RWPE2 (cell line): ENCODE data around the gene PLG.
A peak's percentile ranks its signal among the peaks of the same experiment; 100 is the strongest.
"Not testable (repeated sequence)": the region's sequence is repeated elsewhere in the genome, so short reads cannot be mapped to it uniquely, and the experiment has no call there.

Experiments
- ATAC-seq: fragments of 200-7000 bp; cut with Tn5 transposase; 3 replicates; pipeline ENCODE4 v1.9.1; 2021; ENCODE audit warnings: low read depth
- DNase-seq: peaks from one replicate; pipeline ENCODE4 v3.0.0-alpha.2; 2020; ENCODE audit warnings: low spot score
- H3K27ac ChIP-seq: fragments of 450-650 bp; 2 replicates; pipeline ENCODE4 v1.5.1; 2017; ENCODE audit warnings: mild to moderate bottlenecking; ENCODE audit not compliant: poor library complexity, severe bottlenecking
- H3K27me3 ChIP-seq: fragments of 250-450 bp; sonication (Bioruptor Pico); 2 replicates; pipeline ENCODE4 v1.5.1; 2021; ENCODE audit warnings: mild to moderate bottlenecking, moderate library complexity; ENCODE audit not compliant: insufficient read depth, poor library complexity, severe bottlenecking
- H3K36me3 ChIP-seq: fragments of 250-450 bp; sonication (Bioruptor Pico); 2 replicates; pipeline ENCODE4 v1.5.1; 2020; ENCODE audit warnings: low read depth, mild to moderate bottlenecking, moderate library complexity
- H3K4me1 ChIP-seq: fragments of 250-450 bp; sonication (Bioruptor Pico); 2 replicates; pipeline ENCODE4 v1.5.1; 2021; ENCODE audit warnings: mild to moderate bottlenecking, moderate library complexity; ENCODE audit not compliant: insufficient read depth, poor library complexity, severe bottlenecking
- H3K4me3 ChIP-seq: fragments of 250-450 bp; sonication (Bioruptor Pico); 2 replicates; pipeline ENCODE4 v1.5.1; 2021; ENCODE audit warnings: mild to moderate bottlenecking, moderate library complexity; ENCODE audit not compliant: severe bottlenecking
- H3K9me3 ChIP-seq: fragments of 250-450 bp; sonication (Bioruptor Pico); 2 replicates; pipeline ENCODE4 v1.5.1; 2021; ENCODE audit warnings: mild to moderate bottlenecking, moderate library complexity; ENCODE audit not compliant: severe bottlenecking
- TF ChIP-seq, protein P1 (sequence below): fragments of 450-650 bp; IDR thresholded peaks from one replicate; pipeline ENCODE4 v1.5.1; 2017; ENCODE audit warnings: mild to moderate bottlenecking, moderate library complexity; ENCODE audit not compliant: poor library complexity, severe bottlenecking

Gene PLG

GRCh38 chr6:160737934-160738333, 35.9 kb downstream of the PLG start:
- Histone ChIP-seq H3K27ac (no peak overlapping the region), H3K4me3 (no peak overlapping the region), H3K9me3 (no peaks in the 10 kb centered on the region), H3K4me1 (peaks cover 5% of the 10 kb centered on the region), H3K27me3 (no peaks in the 10 kb centered on the region), H3K36me3 (no peaks in the 10 kb centered on the region)
- DNase-seq, result no peak
- TF ChIP-seq, protein P1, sequence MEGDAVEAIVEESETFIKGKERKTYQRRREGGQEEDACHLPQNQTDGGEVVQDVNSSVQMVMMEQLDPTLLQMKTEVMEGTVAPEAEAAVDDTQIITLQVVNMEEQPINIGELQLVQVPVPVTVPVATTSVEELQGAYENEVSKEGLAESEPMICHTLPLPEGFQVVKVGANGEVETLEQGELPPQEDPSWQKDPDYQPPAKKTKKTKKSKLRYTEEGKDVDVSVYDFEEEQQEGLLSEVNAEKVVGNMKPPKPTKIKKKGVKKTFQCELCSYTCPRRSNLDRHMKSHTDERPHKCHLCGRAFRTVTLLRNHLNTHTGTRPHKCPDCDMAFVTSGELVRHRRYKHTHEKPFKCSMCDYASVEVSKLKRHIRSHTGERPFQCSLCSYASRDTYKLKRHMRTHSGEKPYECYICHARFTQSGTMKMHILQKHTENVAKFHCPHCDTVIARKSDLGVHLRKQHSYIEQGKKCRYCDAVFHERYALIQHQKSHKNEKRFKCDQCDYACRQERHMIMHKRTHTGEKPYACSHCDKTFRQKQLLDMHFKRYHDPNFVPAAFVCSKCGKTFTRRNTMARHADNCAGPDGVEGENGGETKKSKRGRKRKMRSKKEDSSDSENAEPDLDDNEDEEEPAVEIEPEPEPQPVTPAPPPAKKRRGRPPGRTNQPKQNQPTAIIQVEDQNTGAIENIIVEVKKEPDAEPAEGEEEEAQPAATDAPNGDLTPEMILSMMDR, result no peak
- ATAC-seq, result peak; percentile 91

GRCh38 chr6:160739955-160740354, 37.9 kb downstream of the PLG start:
- H3K27me3 ChIP-seq, result no peaks in the 10 kb centered on the region
- ATAC-seq (no peak), DNase-seq (no peak)
- TF ChIP-seq, protein P1, result no peak
- H3K27ac ChIP-seq, result no peak overlapping the region
- H3K4me3 ChIP-seq, result no peak overlapping the region
- H3K4me1 ChIP-seq, result peaks cover 5% of the 10 kb centered on the region
- H3K9me3 ChIP-seq, result no peaks in the 10 kb centered on the region
- no peaks in the 10 kb centered on the region for H3K36me3 ChIP-seq

DNA sequence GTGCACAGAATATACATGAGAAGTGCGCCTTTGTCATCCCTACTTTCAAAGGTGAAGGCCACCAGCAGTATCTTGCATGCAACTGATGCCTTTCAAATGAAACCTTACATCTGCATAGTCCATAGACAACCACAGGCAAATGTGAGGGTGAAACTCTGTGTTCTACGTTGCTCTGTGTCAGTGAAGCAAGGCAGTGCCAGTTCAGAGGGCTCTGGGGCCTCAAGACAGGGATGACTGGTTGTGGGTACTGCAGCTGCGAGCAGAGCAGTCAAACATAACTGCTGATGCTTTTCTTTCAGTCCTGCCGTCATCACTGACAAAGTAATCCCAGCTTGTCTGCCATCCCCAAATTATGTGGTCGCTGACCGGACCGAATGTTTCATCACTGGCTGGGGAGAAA, 39.0 kb downstream of the PLG start:
- H3K27me3 ChIP-seq, H3K27ac ChIP-seq, ATAC-seq, DNase-seq, H3K4me3 ChIP-seq, H3K9me3 ChIP-seq, H3K4me1 ChIP-seq, H3K36me3 ChIP-seq: not testable (repeated sequence)

GRCh38 chr6:160742090-160742489, 40.0 kb downstream of the PLG start:
- H3K9me3 ChIP-seq, result no peaks in the 10 kb centered on the region
- no peaks in the 10 kb centered on the region for H3K36me3 ChIP-seq
- peaks cover 5% of the 10 kb centered on the region for H3K4me1 ChIP-seq
- no peak overlapping the region for H3K27ac ChIP-seq
- DNase-seq (no peak), ATAC-seq (no peak)
- TF ChIP-seq, protein P1, result no peak
- H3K4me3 ChIP-seq, result no peak overlapping the region
- H3K27me3 ChIP-seq, result no peaks in the 10 kb centered on the region

- DNase-seq (no peak), ATAC-seq (peak; percentile 66)
- H3K4me3 ChIP-seq, result no peak overlapping the region
- H3K27me3 ChIP-seq, result no peaks in the 10 kb centered on the region
- no peaks in the 10 kb centered on the region for H3K9me3 ChIP-seq
- H3K27ac ChIP-seq, result no peak overlapping the region
- no peaks in the 10 kb centered on the region for H3K36me3 ChIP-seq
- TF ChIP-seq, protein P1, result peak; percentile 65
- H3K4me1 ChIP-seq, result no peaks in the 10 kb centered on the region
Measured at GRCh38 chr6:160750276-160750689, 48.2 kb downstream of the PLG start.

- not testable (repeated sequence) for H3K9me3 ChIP-seq, H3K4me1 ChIP-seq, H3K36me3 ChIP-seq, H3K27ac ChIP-seq, H3K4me3 ChIP-seq, ATAC-seq, H3K27me3 ChIP-seq, DNase-seq
Measured at GRCh38 chr6:160753211-160753610, 51.2 kb downstream of the PLG start.
